ENCODE measurements around the gene PRKG2. TPM values are rescaled to one million over a fixed set of nuclear protein-coding genes. Genes with fewer than 3 reads are reported as not detected.

PRKG2 gene
- total RNA-seq, 1 experiment from 2014 or later, result not detected

DNA sequence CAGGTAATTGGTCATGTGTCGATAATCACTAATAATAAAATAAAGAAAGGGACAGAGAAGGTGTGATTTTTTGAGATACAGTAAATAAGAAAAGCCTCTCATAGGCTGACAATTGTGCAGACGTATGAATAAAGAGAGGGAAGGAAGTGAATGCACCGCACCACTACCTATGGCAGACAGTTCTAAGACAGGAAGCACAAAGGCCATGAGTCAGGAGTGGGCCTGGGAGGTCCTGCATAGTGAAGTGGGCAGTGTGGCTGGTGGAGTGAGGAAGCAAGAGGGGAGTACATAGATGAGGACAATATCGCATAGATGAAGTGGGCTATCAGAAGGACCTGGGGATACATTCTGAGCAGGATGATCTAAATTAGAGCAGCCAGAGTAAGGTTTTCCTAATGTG is 108.9 kb downstream of the PRKG2 start:
- H3K36me3 ChIP-seq (ENCODE audit: insufficient read depth, low read length, poor library complexity, severe bottlenecking), result no peaks in the 10 kb centered on the region
- intact Hi-C loops (cut with micrococcal nuclease; ENCODE audit: unreplicated experiment), result no loop called here
- no peak for DNase-seq (ENCODE audit: low spot score)
- no peak overlapping the region for H3K4me3 ChIP-seq (ENCODE audit: low read depth, low read length, poor library complexity, severe bottlenecking)
- TF ChIP-seq EZH2 (IDR thresholded peaks at IDR 0.05; ENCODE audit: borderline replicate concordance, low read depth, low read length, poor library complexity, severe bottlenecking), result no peak
- TF ChIP-seq, protein P1, sequence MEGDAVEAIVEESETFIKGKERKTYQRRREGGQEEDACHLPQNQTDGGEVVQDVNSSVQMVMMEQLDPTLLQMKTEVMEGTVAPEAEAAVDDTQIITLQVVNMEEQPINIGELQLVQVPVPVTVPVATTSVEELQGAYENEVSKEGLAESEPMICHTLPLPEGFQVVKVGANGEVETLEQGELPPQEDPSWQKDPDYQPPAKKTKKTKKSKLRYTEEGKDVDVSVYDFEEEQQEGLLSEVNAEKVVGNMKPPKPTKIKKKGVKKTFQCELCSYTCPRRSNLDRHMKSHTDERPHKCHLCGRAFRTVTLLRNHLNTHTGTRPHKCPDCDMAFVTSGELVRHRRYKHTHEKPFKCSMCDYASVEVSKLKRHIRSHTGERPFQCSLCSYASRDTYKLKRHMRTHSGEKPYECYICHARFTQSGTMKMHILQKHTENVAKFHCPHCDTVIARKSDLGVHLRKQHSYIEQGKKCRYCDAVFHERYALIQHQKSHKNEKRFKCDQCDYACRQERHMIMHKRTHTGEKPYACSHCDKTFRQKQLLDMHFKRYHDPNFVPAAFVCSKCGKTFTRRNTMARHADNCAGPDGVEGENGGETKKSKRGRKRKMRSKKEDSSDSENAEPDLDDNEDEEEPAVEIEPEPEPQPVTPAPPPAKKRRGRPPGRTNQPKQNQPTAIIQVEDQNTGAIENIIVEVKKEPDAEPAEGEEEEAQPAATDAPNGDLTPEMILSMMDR (conservative IDR thresholded peaks at IDR 0.05; ENCODE audit: low read depth, low read length), result no peak
- ChIA-PET POLR2A (ENCODE audit: low non-redundant PET) (no interaction called here), CTCF (no interaction called here)
- no peaks in the 10 kb centered on the region for H3K4me1 ChIP-seq (ENCODE audit: insufficient read depth, low read length, poor library complexity, severe bottlenecking)
- BruUV-seq (replicated peaks), result no TSS peak
- no peaks in the 10 kb centered on the region for H3K9me3 ChIP-seq (ENCODE audit: low read depth, low read length, poor library complexity, severe bottlenecking)
- no peaks in the 10 kb centered on the region for H3K27me3 ChIP-seq (replicated peaks; ENCODE audit: insufficient read depth, low read depth, low read length, poor library complexity)
- H3K27ac ChIP-seq (ENCODE audit: low read depth, low read length, poor library complexity, severe bottlenecking), result no peak overlapping the region

DNA sequence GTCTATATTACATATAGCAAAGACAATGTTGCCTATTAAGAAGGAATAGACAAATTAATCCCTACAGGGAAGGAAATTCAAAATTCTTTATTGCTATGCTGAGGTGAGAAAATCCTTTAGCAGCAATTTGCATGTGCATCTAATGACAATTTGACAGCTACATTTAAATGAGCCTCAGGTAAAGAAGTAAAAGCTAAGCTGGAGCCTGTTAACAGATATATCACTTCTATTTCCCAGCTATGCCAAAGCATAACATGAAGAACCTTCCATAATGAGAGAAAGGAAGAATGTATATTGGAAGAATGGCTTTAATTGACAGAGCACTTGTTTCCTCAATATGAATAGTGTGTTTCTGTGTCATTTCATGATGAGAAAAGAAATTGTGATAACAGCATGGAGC is 112.9 kb downstream of the PRKG2 start:
- TF ChIP-seq, protein P1 (conservative IDR thresholded peaks at IDR 0.05; ENCODE audit: low read depth, low read length), result no peak
- TF ChIP-seq EZH2 (IDR thresholded peaks at IDR 0.05; ENCODE audit: borderline replicate concordance, low read depth, low read length, poor library complexity, severe bottlenecking), result no peak

GRCh38 chr4:81096566-81096965 is 118.5 kb downstream of the PRKG2 start:
- Histone ChIP-seq H3K9me3 (ENCODE audit: low read depth, low read length, poor library complexity, severe bottlenecking) (no peaks in the 10 kb centered on the region), H3K4me1 (ENCODE audit: insufficient read depth, low read length, poor library complexity, severe bottlenecking) (no peaks in the 10 kb centered on the region), H3K4me3 (ENCODE audit: low read depth, low read length, poor library complexity, severe bottlenecking) (no peak overlapping the region), H3K36me3 (ENCODE audit: insufficient read depth, low read length, poor library complexity, severe bottlenecking) (no peaks in the 10 kb centered on the region), H3K27me3 (replicated peaks; ENCODE audit: insufficient read depth, low read depth, low read length, poor library complexity) (no peaks in the 10 kb centered on the region), H3K27ac (ENCODE audit: low read depth, low read length, poor library complexity, severe bottlenecking) (no peak overlapping the region)
- POLR2A ChIA-PET (ENCODE audit: low non-redundant PET), result no interaction called here
- TF ChIP-seq, protein P1 (conservative IDR thresholded peaks at IDR 0.05; ENCODE audit: low read depth, low read length), result no peak
- TF ChIP-seq EZH2 (IDR thresholded peaks at IDR 0.05; ENCODE audit: borderline replicate concordance, low read depth, low read length, poor library complexity, severe bottlenecking), result no peak
- no peak for DNase-seq (ENCODE audit: low spot score)
- intact Hi-C loops (cut with micrococcal nuclease; ENCODE audit: unreplicated experiment), result no loop called here
- BruUV-seq (replicated peaks), result no TSS peak
- CTCF ChIA-PET, result no interaction called here

More for the DNA sequence above, 112.9 kb downstream of the PRKG2 start:
- Histone ChIP-seq H3K4me3 (ENCODE audit: low read depth, low read length, poor library complexity, severe bottlenecking) (no peak overlapping the region), H3K36me3 (ENCODE audit: insufficient read depth, low read length, poor library complexity, severe bottlenecking) (no peaks in the 10 kb centered on the region), H3K27ac (ENCODE audit: low read depth, low read length, poor library complexity, severe bottlenecking) (no peak overlapping the region), H3K4me1 (ENCODE audit: insufficient read depth, low read length, poor library complexity, severe bottlenecking) (no peaks in the 10 kb centered on the region), H3K27me3 (replicated peaks; ENCODE audit: insufficient read depth, low read depth, low read length, poor library complexity) (no peaks in the 10 kb centered on the region), H3K9me3 (ENCODE audit: low read depth, low read length, poor library complexity, severe bottlenecking) (no peaks in the 10 kb centered on the region)
- no TSS peak for BruUV-seq (replicated peaks)
- POLR2A ChIA-PET (ENCODE audit: low non-redundant PET), result no interaction called here
- intact Hi-C loops (cut with micrococcal nuclease; ENCODE audit: unreplicated experiment), result no loop called here
- CTCF ChIA-PET, result no interaction called here
- no peak for DNase-seq (ENCODE audit: low spot score)

Data from A673 (cell line).